Measurements from ENCODE around the gene SLC1A2. TPM values are rescaled to one million over a fixed set of nuclear protein-coding genes. Genes with fewer than 3 reads are reported as not detected.

Gene SLC1A2
- total RNA-seq, 2 donors from 2014 or later, result 1.9 to 2.9 TPM

DNA sequence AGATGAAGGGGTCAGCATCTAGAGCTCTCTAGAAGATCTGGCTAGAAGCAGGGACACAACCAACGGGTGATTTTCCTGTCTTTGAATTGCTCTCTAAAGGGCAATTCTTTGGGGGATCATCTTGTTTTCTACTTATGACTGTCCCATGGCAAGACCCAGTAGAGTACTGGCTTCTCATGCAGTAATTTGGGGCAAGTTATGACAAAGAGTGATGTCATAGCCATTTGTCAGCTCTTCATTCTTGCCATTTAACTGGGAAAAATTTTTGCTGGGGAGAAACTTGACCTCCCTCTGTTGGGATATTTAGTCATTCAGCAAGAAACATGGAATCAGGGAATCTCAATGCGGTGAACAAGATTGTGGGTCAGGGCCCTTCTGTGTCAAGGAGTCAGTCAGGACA, 80.4 kb downstream of the SLC1A2 start:
- DNase-seq (ENCODE audit: low spot score), result no peak
- intact Hi-C loops (cut with DNase I), result loop anchor here in 1 of 2 donors (5.0 kb wide), 1 partner anchor 458 kb away; no protein-coding TSS in a partner anchor

GRCh38 chr11:35337914-35338305, 81.4 kb downstream of the SLC1A2 start:
- intact Hi-C loops (cut with DNase I), result loop anchor here in 1 of 2 donors (5.0 kb wide), 1 partner anchor 459 kb away; no protein-coding TSS in a partner anchor
- DNase-seq (ENCODE audit: low spot score), result no peak

DNA sequence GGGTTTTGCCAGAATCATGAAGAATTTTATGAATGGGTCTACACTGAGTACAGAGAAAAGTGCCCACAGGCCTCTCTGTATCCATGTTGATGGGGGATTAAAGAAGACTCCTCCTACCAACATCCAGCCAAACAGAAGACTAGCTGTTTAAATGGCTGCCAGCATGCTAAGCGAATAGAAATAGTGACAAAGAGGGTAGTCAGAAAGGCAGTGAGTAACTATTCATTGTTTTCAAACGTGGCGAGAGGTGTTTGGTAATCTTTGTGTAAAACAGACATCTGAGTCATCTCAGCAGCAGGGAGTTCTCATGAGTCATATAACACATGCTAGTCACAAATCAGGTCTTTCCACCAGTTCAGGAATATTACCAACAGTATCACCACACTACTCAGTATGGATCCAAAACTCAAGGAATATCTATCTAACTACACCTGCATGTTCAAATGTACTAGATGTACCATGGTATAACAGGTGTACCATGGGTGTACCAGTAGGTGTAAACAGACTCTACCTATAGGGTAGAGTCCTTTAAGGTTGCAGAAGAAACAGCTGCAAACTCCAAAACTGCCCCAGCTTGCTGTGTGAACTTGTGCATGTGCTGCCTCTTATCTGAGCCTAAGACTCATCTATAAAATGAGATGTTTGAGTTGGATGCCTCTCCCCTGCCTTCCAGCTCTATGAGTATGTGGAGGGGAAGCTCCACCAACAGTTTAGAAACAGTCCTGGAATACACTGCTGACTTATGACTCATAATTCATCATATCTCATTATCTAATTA, 82.0 kb downstream of the SLC1A2 start:
- no peak for DNase-seq (ENCODE audit: low spot score)
- intact Hi-C loops (cut with DNase I), result loop anchor here in 1 of 2 donors (5.0 kb wide), 1 partner anchor 460 kb away; no protein-coding TSS in a partner anchor

GRCh38 chr11:35336726-35337125, 82.6 kb downstream of the SLC1A2 start:
- no peak for DNase-seq (ENCODE audit: low spot score)

GRCh38 chr11:35335226-35335625, 84.1 kb downstream of the SLC1A2 start:
- intact Hi-C loops (cut with DNase I), result loop anchor here in 1 of 2 donors (5.0 kb wide), 1 partner anchor 462 kb away; no protein-coding TSS in a partner anchor
- DNase-seq (ENCODE audit: low spot score), result no peak

More at GRCh38 chr11:35336726-35337125, 82.6 kb downstream of the SLC1A2 start:
- intact Hi-C loops (cut with DNase I), result loop anchor here in 1 of 2 donors (5.0 kb wide), 1 partner anchor 461 kb away; no protein-coding TSS in a partner anchor

DNA sequence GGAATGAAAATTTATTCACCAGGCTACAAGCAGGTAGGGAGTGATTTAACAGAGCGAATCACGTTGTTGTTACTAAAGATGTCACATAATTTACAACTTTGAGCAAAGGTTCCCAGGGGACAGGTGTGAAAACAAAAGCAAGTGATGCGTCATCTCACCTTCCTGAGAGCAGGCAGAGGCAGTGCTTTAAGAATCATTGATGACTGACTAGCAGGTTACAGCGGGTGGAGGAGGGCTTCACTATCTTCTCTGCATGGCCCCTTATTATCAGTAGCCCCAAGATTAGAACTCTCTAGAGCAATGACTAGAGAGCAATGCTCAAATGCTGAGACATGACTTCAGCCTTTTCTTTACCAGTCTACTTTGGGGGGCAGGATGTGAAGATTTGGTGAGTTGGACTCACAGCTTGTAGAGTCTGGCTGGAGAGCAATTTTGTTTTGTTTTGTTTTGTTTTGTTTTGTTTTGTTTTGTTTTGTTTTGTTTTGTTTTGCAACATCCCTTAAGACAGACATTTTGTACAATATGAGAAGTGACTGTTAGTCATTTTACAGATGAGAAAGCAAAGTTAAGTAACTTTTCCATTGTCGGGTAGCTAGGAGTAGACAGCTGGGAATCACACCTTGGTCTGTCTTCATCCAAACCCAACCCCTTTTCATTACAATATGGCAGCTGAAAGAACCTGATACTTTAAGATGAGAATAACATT, 84.8 kb downstream of the SLC1A2 start:
- no peak for DNase-seq (ENCODE audit: low spot score)
- intact Hi-C loops (cut with DNase I), result loop anchor here in 1 of 2 donors (5.0 kb wide), 1 partner anchor 463 kb away; no protein-coding TSS in a partner anchor

DNA sequence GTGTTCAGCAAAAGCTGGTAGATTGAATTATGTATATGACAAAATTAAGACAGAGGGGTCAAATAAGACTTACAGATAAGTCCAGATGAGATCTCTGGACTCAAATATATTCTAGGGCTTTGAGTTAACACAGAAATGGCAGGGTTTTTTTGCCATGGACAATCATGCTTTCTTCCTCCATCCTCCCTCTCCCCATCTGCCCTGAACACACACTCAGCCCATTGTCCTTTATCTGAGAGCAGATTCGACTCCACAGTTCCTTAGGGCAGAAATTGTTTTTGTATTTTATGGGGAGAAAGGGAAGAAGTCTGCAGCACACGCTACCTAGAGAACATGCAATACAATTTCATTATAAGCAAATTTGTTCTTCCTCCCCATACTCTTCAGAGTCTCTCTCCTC, 86.8 kb downstream of the SLC1A2 start:
- intact Hi-C loops (cut with DNase I), result no loop called here
- DNase-seq (ENCODE audit: low spot score), result no peak

DNA sequence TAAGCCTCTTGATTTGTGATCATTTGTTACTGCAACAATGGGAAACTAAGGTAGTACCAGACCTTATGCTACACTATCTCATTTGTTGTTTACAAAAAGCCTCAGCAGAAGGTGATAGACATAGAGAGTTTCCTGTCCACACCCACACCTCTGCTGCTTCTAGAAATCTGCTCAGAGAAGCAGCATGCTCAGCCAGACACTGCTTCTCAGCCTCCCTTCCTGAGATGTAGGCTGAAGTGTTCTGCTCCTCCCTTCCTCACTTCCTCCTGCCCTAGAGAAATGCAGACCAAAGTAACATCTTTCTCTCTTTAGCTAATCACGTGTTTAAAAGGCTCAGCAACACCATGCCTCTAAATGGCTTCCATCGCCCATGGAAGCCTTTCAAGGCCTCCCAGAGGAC, 88.4 kb downstream of the SLC1A2 start:
- DNase-seq (ENCODE audit: low spot score), result no peak

GRCh38 chr11:35330156-35330889, 89.0 kb downstream of the SLC1A2 start:
- DNase-seq (ENCODE audit: low spot score), result no peak
- intact Hi-C loops (cut with DNase I), result no loop called here

More for the DNA sequence above, 88.4 kb downstream of the SLC1A2 start:
- intact Hi-C loops (cut with DNase I), result no loop called here

GRCh38 chr11:35327829-35328228, 91.5 kb downstream of the SLC1A2 start:
- intact Hi-C loops (cut with DNase I), result no loop called here
- DNase-seq (ENCODE audit: low spot score), result no peak

DNA sequence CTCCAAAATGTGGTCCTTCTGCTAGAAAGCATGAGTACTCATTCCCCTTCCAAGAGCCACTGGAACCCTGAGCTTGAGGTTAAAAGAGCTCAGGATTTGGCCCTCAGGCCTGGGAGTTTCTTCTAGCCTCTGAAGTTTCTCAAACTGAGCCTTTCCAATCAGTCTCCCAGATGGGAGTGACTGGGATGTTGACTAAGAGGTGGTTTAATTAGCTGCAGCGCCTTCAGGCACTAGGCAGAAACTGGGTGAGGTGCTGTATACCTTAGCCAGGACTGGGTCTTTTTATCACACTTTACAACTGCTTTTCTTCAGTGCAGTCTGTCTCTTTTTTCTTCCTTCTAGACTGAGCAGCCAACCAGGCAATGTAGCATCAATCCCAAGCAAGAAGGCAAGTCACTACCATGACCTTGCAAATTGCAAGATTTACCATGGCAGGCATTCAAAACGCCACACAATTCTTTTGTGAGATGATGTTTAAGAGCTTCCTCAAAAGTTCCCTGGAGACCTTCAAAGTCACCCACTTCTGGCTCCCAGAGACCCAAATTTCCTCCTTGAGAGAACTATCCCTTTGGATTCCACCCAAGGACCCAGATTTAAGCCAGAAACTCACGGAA, 93.0 kb downstream of the SLC1A2 start:
- intact Hi-C loops (cut with DNase I), result no loop called here

GRCh38 chr11:35324981-35325380, 94.4 kb downstream of the SLC1A2 start:
- intact Hi-C loops (cut with DNase I), result loop anchor here in 1 of 2 donors (1.0 kb wide), 1 partner anchor 39 kb away; no protein-coding TSS in a partner anchor
- no peak for DNase-seq (ENCODE audit: low spot score)

More for the DNA sequence above, 93.0 kb downstream of the SLC1A2 start:
- no peak for DNase-seq (ENCODE audit: low spot score)

- intact Hi-C loops (cut with DNase I), result no loop called here
- DNase-seq (ENCODE audit: low spot score), result no peak
These were observed 95.0 kb downstream of the SLC1A2 start for GRCh38 chr11:35324183-35324886.

GRCh38 chr11:35323076-35323868, 96.1 kb downstream of the SLC1A2 start:
- intact Hi-C loops (cut with DNase I), result no loop called here
- DNase-seq (ENCODE audit: low spot score), result no peak

DNA sequence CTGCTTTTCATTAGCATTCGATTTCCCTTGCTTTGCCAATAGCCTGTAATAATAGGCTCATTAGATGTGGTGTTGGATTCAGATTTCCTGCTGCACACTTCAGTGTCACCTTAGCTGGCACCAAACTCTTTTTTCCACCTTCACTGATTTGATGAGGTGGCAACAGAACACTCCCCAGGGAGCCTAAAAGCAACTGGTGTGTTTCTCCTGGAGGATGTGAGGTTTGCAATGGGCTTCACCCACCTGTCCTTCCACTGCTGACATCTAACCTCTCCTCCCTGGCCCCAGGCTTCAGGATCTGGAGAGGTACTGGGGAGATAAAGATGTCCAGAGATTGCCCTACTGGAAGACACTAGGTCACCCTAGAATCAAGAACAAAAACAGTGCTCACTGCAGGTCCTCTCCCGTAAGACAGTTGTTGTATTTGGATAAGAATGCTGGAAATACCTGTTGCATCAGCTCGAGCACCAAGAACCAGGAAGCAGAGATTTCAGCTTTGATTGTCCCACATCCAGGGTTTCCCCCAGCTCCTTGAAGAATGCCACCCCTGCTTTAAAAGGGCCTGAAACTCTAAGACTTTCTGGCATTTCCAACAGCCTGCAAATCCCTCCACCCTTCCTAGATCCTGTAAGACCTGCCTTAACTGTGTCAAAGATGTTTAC, 96.9 kb downstream of the SLC1A2 start:
- DNase-seq (ENCODE audit: low spot score), result no peak
- intact Hi-C loops (cut with DNase I), result no loop called here

- intact Hi-C loops (cut with DNase I), result no loop called here
- no peak for DNase-seq (ENCODE audit: low spot score)
These were observed 97.6 kb downstream of the SLC1A2 start for GRCh38 chr11:35321532-35322317.
